OCI-LY7 (cell line): Measurements from ENCODE around the gene APOO.

ENCODE experiments used
- EZH2phosphoT487 ChIP-seq: fragments of 200-600 bp; sonication (generic); IDR thresholded peaks from 2 replicates; pipeline ENCODE4 v1.6.1; 2018; ENCODE audit warnings: low read depth, borderline replicate concordance, mild to moderate bottlenecking, mixed run types, antibody characterized with exemption, low read length, moderate library complexity, mixed read lengths
- TF ChIP-seq, protein P1 (sequence below): fragments of 200-600 bp; sonication (generic); conservative IDR thresholded peaks from 2 replicates; pipeline ENCODE4 v1.5.1; 2014; ENCODE audit warnings: mild to moderate bottlenecking, antibody characterized with exemption, low read length, moderate library complexity, mixed read lengths

DNA sequence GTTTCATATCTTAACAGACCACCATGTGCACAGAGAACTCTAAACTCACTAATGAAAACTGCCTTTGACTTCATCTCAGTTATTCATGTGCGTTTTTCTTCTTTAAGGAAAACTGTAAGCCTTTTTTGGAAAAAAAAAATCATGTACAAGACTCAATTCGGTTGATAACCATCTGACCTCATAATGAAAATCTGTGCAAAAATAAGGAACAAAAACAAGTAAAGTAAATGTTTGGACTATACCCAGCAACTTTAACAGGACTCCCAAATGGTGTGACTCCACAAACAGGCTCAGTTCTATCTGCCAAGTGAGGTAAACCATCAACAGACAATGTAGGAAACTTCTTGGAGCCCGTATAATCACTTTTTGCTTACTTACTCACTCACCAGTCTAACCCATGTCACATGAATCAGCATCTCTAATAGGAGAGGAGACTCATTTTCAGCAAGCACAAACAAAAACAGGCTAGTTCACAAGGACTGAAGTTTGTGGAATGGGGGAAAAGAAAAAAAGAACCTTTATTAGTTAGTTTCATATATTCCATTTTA lies 9.3 kb downstream of the APOO start:
- TF ChIP-seq, protein P1, sequence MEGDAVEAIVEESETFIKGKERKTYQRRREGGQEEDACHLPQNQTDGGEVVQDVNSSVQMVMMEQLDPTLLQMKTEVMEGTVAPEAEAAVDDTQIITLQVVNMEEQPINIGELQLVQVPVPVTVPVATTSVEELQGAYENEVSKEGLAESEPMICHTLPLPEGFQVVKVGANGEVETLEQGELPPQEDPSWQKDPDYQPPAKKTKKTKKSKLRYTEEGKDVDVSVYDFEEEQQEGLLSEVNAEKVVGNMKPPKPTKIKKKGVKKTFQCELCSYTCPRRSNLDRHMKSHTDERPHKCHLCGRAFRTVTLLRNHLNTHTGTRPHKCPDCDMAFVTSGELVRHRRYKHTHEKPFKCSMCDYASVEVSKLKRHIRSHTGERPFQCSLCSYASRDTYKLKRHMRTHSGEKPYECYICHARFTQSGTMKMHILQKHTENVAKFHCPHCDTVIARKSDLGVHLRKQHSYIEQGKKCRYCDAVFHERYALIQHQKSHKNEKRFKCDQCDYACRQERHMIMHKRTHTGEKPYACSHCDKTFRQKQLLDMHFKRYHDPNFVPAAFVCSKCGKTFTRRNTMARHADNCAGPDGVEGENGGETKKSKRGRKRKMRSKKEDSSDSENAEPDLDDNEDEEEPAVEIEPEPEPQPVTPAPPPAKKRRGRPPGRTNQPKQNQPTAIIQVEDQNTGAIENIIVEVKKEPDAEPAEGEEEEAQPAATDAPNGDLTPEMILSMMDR: no peak
- no peak for TF ChIP-seq EZH2phosphoT487
